ENCODE data around the gene OR52E2. TPM values are rescaled to one million over a fixed set of nuclear protein-coding genes. Genes with fewer than 3 reads are reported as not detected.
"Not testable (repeated sequence)": the region's sequence is repeated elsewhere in the genome, so short reads cannot be mapped to it uniquely, and the experiment has no call there.

The OR52E2 gene
- polyA plus RNA-seq, 1 of the 3 experiments (the other 2 are of a cell fraction) = not detected

- Histone ChIP-seq H3K4me3 (ENCODE audit: low read depth in 2 of 2, low read length in 1 of 2) (no peak within 1 kb of the TSS), H3K9me2 (no peaks in the 10 kb centered on the region), H3K27me3 (ENCODE audit: insufficient read depth) (no peaks in the 10 kb centered on the region), H3K27ac (ENCODE audit: low read depth in 2 of 2, low read length in 1 of 2) (no peak within 1 kb of the TSS), H3K9me3 (no peaks in the 10 kb centered on the region), H3F3A (replicated peaks; ENCODE audit: insufficient read depth) (no peaks in the 10 kb centered on the region), H3K4me2 (no peak within 1 kb of the TSS), H3K9ac (no peak within 1 kb of the TSS), H4K20me1 (ENCODE audit: insufficient read depth) (no peaks in the 10 kb centered on the region), H2AFZ (ENCODE audit: low read depth) (no peak within 1 kb of the TSS), H3K36me3 (replicated peaks in 1 of 2; ENCODE audit: control insufficient read depth in 1 of 2, insufficient read depth in 2 of 2, low read length in 1 of 2) (no peaks in the 10 kb centered on the region), H3K4me1 (ENCODE audit: control insufficient read depth in 1 of 2, insufficient read depth in 2 of 2, low read depth in 1 of 2, low read length in 1 of 2) (no peaks in the 10 kb centered on the region), H3K79me2 (ENCODE audit: insufficient read depth) (no peaks in the 10 kb centered on the region)
- CTCF ChIA-PET = no interaction called here
- POLR2A ChIA-PET = no interaction called here
- WGBS (ENCODE audit: low lambda C conversion rate) = 2% methylated on average over 3 of the region's 3 CpGs
- DNase-seq = no peak
- TF ChIP-seq TEAD4 (IDR thresholded peaks at IDR 0.05; ENCODE audit: borderline replicate concordance, insufficient read depth) (no peak), TCF12 (IDR thresholded peaks at IDR 0.05) (no peak)
- TF ChIP-seq, protein P1, sequence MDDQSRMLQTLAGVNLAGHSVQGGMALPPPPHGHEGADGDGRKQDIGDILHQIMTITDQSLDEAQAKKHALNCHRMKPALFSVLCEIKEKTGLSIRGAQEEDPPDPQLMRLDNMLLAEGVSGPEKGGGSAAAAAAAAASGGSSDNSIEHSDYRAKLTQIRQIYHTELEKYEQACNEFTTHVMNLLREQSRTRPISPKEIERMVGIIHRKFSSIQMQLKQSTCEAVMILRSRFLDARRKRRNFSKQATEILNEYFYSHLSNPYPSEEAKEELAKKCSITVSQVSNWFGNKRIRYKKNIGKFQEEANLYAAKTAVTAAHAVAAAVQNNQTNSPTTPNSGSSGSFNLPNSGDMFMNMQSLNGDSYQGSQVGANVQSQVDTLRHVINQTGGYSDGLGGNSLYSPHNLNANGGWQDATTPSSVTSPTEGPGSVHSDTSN (IDR thresholded peaks at IDR 0.05) = no peak
These were observed 9.8 kb upstream of the OR52E2 start, which contains the start of gene OR52E1 for GRCh38 chr11:5069272-5069671. OR52E1 (plus strand) TSS chr11:5069572.

- CTCF ChIA-PET = no interaction called here
- POLR2A ChIA-PET = no interaction called here
- Histone ChIP-seq H3K9ac (no peak overlapping the region), H3K27ac (ENCODE audit: low read depth in 2 of 2, low read length in 1 of 2) (no peak overlapping the region), H3K4me3 (ENCODE audit: low read depth in 2 of 2, low read length in 1 of 2) (no peak overlapping the region), H2AFZ (ENCODE audit: low read depth) (no peak overlapping the region), H3K9me2 (no peaks in the 10 kb centered on the region), H3K4me2 (no peak overlapping the region), H3F3A (replicated peaks; ENCODE audit: insufficient read depth) (no peaks in the 10 kb centered on the region), H3K9me3 (no peaks in the 10 kb centered on the region), H3K4me1 (ENCODE audit: control insufficient read depth in 1 of 2, insufficient read depth in 2 of 2, low read depth in 1 of 2, low read length in 1 of 2) (no peaks in the 10 kb centered on the region), H3K36me3 (replicated peaks in 1 of 2; ENCODE audit: control insufficient read depth in 1 of 2, insufficient read depth in 2 of 2, low read length in 1 of 2) (no peaks in the 10 kb centered on the region), H4K20me1 (ENCODE audit: insufficient read depth) (no peaks in the 10 kb centered on the region), H3K79me2 (ENCODE audit: insufficient read depth) (no peaks in the 10 kb centered on the region), H3K27me3 (ENCODE audit: insufficient read depth) (no peaks in the 10 kb centered on the region)
- DNase-seq = no peak
- TF ChIP-seq, protein P2, sequence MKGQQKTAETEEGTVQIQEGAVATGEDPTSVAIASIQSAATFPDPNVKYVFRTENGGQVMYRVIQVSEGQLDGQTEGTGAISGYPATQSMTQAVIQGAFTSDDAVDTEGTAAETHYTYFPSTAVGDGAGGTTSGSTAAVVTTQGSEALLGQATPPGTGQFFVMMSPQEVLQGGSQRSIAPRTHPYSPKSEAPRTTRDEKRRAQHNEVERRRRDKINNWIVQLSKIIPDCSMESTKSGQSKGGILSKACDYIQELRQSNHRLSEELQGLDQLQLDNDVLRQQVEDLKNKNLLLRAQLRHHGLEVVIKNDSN (IDR thresholded peaks at IDR 0.05; ENCODE audit: borderline replicate concordance, low read depth) = no peak
- no peak for TF ChIP-seq FOXM1 (IDR thresholded peaks at IDR 0.05; ENCODE audit: low read depth)
- no peak for TF ChIP-seq TCF12 (IDR thresholded peaks at IDR 0.05)
- TF ChIP-seq NFIC (IDR thresholded peaks at IDR 0.05; ENCODE audit: borderline replicate concordance) = no peak
- no peak for TF ChIP-seq CHD2 (IDR thresholded peaks at IDR 0.05; ENCODE audit: low read length, partially characterized antibody)
- TF ChIP-seq NRF1 (IDR thresholded peaks at IDR 0.05; ENCODE audit: low read depth, low read length) = no peak
- TF ChIP-seq FOSL2 (IDR thresholded peaks at IDR 0.05; ENCODE audit: borderline replicate concordance, low read depth) = no peak
- TF ChIP-seq CTCF (IDR thresholded peaks at IDR 0.05) = no peak
- no peak for TF ChIP-seq ZBTB33 (IDR thresholded peaks at IDR 0.05; ENCODE audit: borderline replicate concordance, low read depth)
- TF ChIP-seq MXI1 (IDR thresholded peaks at IDR 0.05; ENCODE audit: low read depth, low read length) = no peak
- no peak for TF ChIP-seq RAD21 (IDR thresholded peaks at IDR 0.05; ENCODE audit: low read length)
- no peak for TF ChIP-seq SIN3A (IDR thresholded peaks at IDR 0.05; ENCODE audit: borderline replicate concordance, low read depth, low read length)
- no peak for TF ChIP-seq TEAD4 (IDR thresholded peaks at IDR 0.05; ENCODE audit: borderline replicate concordance, insufficient read depth)
- TF ChIP-seq FOXJ3 (CRISPR knock-in tag; IDR thresholded peaks at IDR 0.05) = no peak
- TF ChIP-seq RCOR1 (IDR thresholded peaks at IDR 0.05; ENCODE audit: low read length) = no peak
- WGBS (ENCODE audit: low lambda C conversion rate) = 6% methylated on average over 1 of the region's 1 CpG
These were observed 5.6 kb upstream of the OR52E2 start for GRCh38 chr11:5065027-5065426.

DNA sequence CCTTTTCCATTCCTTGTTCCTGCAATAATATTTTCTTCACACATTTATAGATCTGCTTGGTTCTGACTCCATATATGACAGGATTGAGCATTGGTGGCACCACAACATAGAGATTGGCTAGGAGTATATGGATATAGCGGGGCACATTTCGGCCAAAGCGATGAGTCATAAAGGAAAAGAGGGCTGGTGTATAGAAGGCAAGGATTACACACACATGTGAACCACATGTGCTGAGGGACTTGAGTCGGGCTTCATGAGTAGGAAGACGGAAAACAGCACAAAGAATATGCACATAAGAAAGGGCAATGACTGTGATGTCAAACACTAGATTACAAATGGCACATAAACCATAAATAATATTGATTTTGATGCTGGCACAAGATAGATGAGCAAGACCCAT, 748 bp downstream of the OR52E2 start:
- DNase-seq; H3K4me1 ChIP-seq (ENCODE audit: control insufficient read depth in 1 of 2, insufficient read depth in 2 of 2, low read depth in 1 of 2, low read length in 1 of 2); H2AFZ ChIP-seq (ENCODE audit: low read depth); H3K79me2 ChIP-seq (ENCODE audit: insufficient read depth); H3K27me3 ChIP-seq (ENCODE audit: insufficient read depth); H3K9me3 ChIP-seq; CTCF ChIA-PET; POLR2A ChIA-PET; H4K20me1 ChIP-seq (ENCODE audit: insufficient read depth); H3F3A ChIP-seq (replicated peaks; ENCODE audit: insufficient read depth); H3K9ac ChIP-seq; H3K4me3 ChIP-seq (ENCODE audit: low read depth in 2 of 2, low read length in 1 of 2); H3K36me3 ChIP-seq (replicated peaks in 1 of 2; ENCODE audit: control insufficient read depth in 1 of 2, insufficient read depth in 2 of 2, low read length in 1 of 2); H3K9me2 ChIP-seq; H3K27ac ChIP-seq (ENCODE audit: low read depth in 2 of 2, low read length in 1 of 2); H3K4me2 ChIP-seq: not testable (repeated sequence)
- WGBS (ENCODE audit: low lambda C conversion rate) = 4% methylated on average over 5 of the region's 5 CpGs
